Endothelial cell of umbilical vein (primary cell): ENCODE data around the gene MCC. TPM values are rescaled to one million over a fixed set of nuclear protein-coding genes. Genes with fewer than 3 reads are reported as not detected.

Experiments used
- BruUV-seq: library from RNA; stranded (reverse); fragments of 400-500 nt; replicated peaks from 2 replicates; lab custom pipeline; 2021; lab: Mats Ljungman, UMichigan
- CTCF ChIA-PET: fragments of 300-600, 350-600 bp; sonication (Branson Sonifier 250); formaldehyde crosslinking; loops from one replicate; lab custom pipeline; 2021; ENCODE audit warnings: antibody characterized with exemption, inconsistent platforms; lab: Charles Lee
- POLR2A ChIA-PET: fragments of 300-600, 350-600 bp; sonication (Branson Sonifier 250); formaldehyde crosslinking; loops from one replicate; lab custom pipeline; 2021; ENCODE audit warnings: antibody characterized with exemption, inconsistent platforms; lab: Charles Lee
- DNase-seq: peaks from one replicate; pipeline ENCODE4 v3.0.0-alpha.2; 2011; ENCODE audit warnings: low read depth, low spot score
- FAIRE-seq: peaks from 2 replicates; lab custom pipeline; 2011; peaks lifted over from hg19 to GRCh38; lab: Jason Lieb, UNC
- H2AFZ ChIP-seq: 2 replicates; pipeline ENCODE4 v1.6.0; 2012; ENCODE audit warnings: low read depth, low read length, control low read depth, inconsistent platforms
- H3K27ac ChIP-seq: 2 replicates; pipeline ENCODE4 v1.5.1; 2011; ENCODE audit warnings: low read depth, mild to moderate bottlenecking, control low read depth, low read length, moderate library complexity; ENCODE audit not compliant: insufficient read depth
- H3K27me3 ChIP-seq, 2 experiments: 2 replicates each; pipeline versions ENCODE4 v1.6.0 to v1.6.1; 2011; ENCODE audit warnings: low read length in 2 of 2, mixed read lengths in 1 of 2; ENCODE audit not compliant: control insufficient read depth in 2 of 2, insufficient read depth in 2 of 2
- H3K36me3 ChIP-seq, 2 experiments: 2 replicates in 1 of 2; 3 replicates in 1 of 2; pipeline ENCODE4 v1.5.1; 2011; ENCODE audit warnings: low read length in 2 of 2, mild to moderate bottlenecking in 1 of 2, moderate library complexity in 1 of 2; ENCODE audit not compliant: control insufficient read depth in 2 of 2, insufficient read depth in 2 of 2; ENCODE audit errors: extremely low read depth in 1 of 2
- H3K4me1 ChIP-seq: 3 replicates; pipeline ENCODE4 v1.5.1; 2011; ENCODE audit warnings: mild to moderate bottlenecking, low read length; ENCODE audit not compliant: control insufficient read depth, insufficient read depth; ENCODE audit errors: extremely low read depth
- H3K4me2 ChIP-seq: 2 replicates; pipeline ENCODE4 v1.6.1; 2011; ENCODE audit warnings: low read length, control low read depth, mixed read lengths; ENCODE audit not compliant: insufficient read depth
- H3K4me3 ChIP-seq, 3 experiments: fragments of 200-600 bp in 1 of 3; sonication (generic), shearing (Covaris generic) in 1 of 3; replicated peaks in 1 of 3; 2 replicates each; pipeline ENCODE4 v1.5.1; 2011 to 2016; ENCODE audit warnings: control low read depth in 3 of 3, low read length in 3 of 3, mild to moderate bottlenecking in 2 of 3, inconsistent platforms in 1 of 3, low read depth in 1 of 3, moderate library complexity in 1 of 3; ENCODE audit not compliant: insufficient read depth in 1 of 3
- H3K79me2 ChIP-seq: 2 replicates; pipeline ENCODE4 v1.6.0; 2012; ENCODE audit warnings: low read length, inconsistent platforms; ENCODE audit not compliant: control insufficient read depth, insufficient read depth
- H3K9ac ChIP-seq: replicated peaks from 2 replicates; pipeline ENCODE3; 2011; ENCODE audit warnings: low read length, control low read depth; ENCODE audit not compliant: insufficient read depth; ENCODE audit errors: extremely low read depth
- H3K9me1 ChIP-seq: replicated peaks from 3 replicates; pipeline ENCODE4 v1.6.0; 2011; ENCODE audit warnings: mild to moderate bottlenecking, low read length; ENCODE audit not compliant: control insufficient read depth, insufficient read depth; ENCODE audit errors: extremely low read depth
- H3K9me3 ChIP-seq: replicated peaks from 2 replicates; pipeline ENCODE4 v1.5.1; 2012; ENCODE audit warnings: low read length, inconsistent platforms; ENCODE audit not compliant: control insufficient read depth, insufficient read depth
- H4K20me1 ChIP-seq: replicated peaks from 2 replicates; pipeline ENCODE3; 2011; ENCODE audit warnings: mild to moderate bottlenecking, low read length; ENCODE audit not compliant: control insufficient read depth, insufficient read depth; ENCODE audit errors: extremely low read depth
- EZH2 ChIP-seq: IDR thresholded peaks from 2 replicates; pipeline ENCODE4 v1.6.1; 2012; ENCODE audit warnings: borderline replicate concordance, low read depth, mild to moderate bottlenecking, moderate library complexity, low read length, inconsistent platforms; ENCODE audit not compliant: severe bottlenecking
- FOS ChIP-seq: IDR thresholded peaks from 2 replicates; pipeline ENCODE4 v1.6.1; 2011; ENCODE audit warnings: mild to moderate bottlenecking, low read length, moderate library complexity, borderline replicate concordance; ENCODE audit not compliant: insufficient read depth
- GATA2 ChIP-seq: IDR thresholded peaks from 2 replicates; pipeline ENCODE4 v1.7.0; 2011; ENCODE audit warnings: low read depth, mild to moderate bottlenecking, moderate library complexity, mixed read lengths, low read length; ENCODE audit not compliant: insufficient read length, insufficient read depth
- JUN ChIP-seq: IDR thresholded peaks from 2 replicates; pipeline ENCODE4 v1.6.1; 2011; ENCODE audit warnings: borderline replicate concordance, low read depth; ENCODE audit not compliant: insufficient read length, insufficient read depth
- MYC ChIP-seq: IDR thresholded peaks from one replicate; pipeline ENCODE4 v1.6.1; 2011; ENCODE audit warnings: mild to moderate bottlenecking, low read depth, low read length
- POLR2A ChIP-seq: IDR thresholded peaks from 2 replicates; pipeline ENCODE4 v1.6.1; 2012; ENCODE audit warnings: low read depth, mild to moderate bottlenecking, control low read depth, low read length
- POLR2AphosphoS5 ChIP-seq: IDR thresholded peaks from 2 replicates; pipeline ENCODE4 v1.6.1; 2012; ENCODE audit warnings: low read depth, mild to moderate bottlenecking, control low read depth, low read length, moderate library complexity; ENCODE audit not compliant: insufficient read depth
- dilution Hi-C: fragments of 300-500 bp; cut with MboI; formaldehyde crosslinking; loops from one replicate; pipeline ENCODE4 v1.15.0; 2019; ENCODE audit warnings: low sequenced_read_pairs; ENCODE audit not compliant: extremely low pct_ligation_motif_present
- intact Hi-C: fragments of 100-400 bp; cut with micrococcal nuclease; formaldehyde crosslinking; loops from one replicate; pipeline ENCODE4 v1.10.0; 2022
- polyA plus RNA-seq, 4 experiments: library from polyadenylated mRNA; depleted of rRNA in 3 of 4; stranded (reverse) in 3 of 4; unstranded in 1 of 4; fragments of >200 nt; gene quantifications; 2 replicates each; pipeline versions ENCODE4 v1.2.1 to v1.2.3, GENCODE V29; 2011 to 2012; ENCODE audit warnings: missing spikeins in 1 of 4
- total RNA-seq: library from RNA; stranded (reverse); gene quantifications from 2 replicates; pipeline ENCODE4 v1.2.3, GENCODE V29; 2021
- TF ChIP-seq, protein P1 (sequence below): IDR thresholded peaks from 2 replicates; pipeline ENCODE4 v1.6.1; 2011; ENCODE audit not compliant: insufficient read depth, insufficient read length
- TF ChIP-seq, protein P2 (sequence below), 2 donors: IDR thresholded peaks; 1 replicate in 1 of 2; 2 replicates in 1 of 2; pipeline ENCODE4 v1.5.1; 2011; ENCODE audit warnings: low read length in 2 of 2, mild to moderate bottlenecking in 2 of 2, moderate library complexity in 2 of 2, control low read depth in 1 of 2, inconsistent platforms in 1 of 2, low read depth in 1 of 2; ENCODE audit not compliant: insufficient read depth in 1 of 2; ENCODE audit errors: extremely low read depth in 1 of 2

MCC gene
- total and polyA plus RNA-seq, 2 donors (not counting 3 experiments of a cell fraction or from before 2014, with no cell fraction given) = 6.9 to 27.5 TPM

DNA sequence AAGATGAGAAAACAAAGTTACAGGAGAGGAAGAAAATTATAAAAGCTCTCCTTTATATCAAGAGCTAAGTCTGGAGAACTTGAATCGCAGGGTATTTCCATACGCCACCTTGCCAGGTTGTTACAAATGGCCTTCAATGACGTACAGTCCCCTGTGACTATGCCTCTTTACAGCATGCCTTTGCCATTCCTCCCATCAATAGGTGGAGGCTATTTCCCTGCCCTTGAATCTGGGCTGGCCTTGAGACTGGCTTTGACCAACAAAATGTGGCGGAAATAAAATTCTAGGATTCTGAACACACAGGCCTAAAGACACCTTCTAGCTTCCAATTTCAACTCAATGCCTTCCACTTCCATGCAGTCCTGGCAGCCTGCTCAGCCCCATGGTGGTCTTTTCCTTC lies 99.1 kb downstream of the MCC start:
- DNase-seq = no peak
- dilution Hi-C loops = no loop called here
- no peaks in the 10 kb centered on the region for H3K9me3 ChIP-seq
- no peak overlapping the region for H3K9ac ChIP-seq
- H3K36me3 ChIP-seq = no peaks in the 10 kb centered on the region
- ChIA-PET POLR2A (no interaction called here), CTCF (interaction anchor here (1.0 to 2.0 kb wide), 2 partner anchors 10 to 393 kb away, joined by 3 to 11 read pairs; no protein-coding TSS in a partner anchor)
- no peak overlapping the region for H3K4me2 ChIP-seq
- no peaks in the 10 kb centered on the region for H3K9me1 ChIP-seq
- no peaks in the 10 kb centered on the region for H3K79me2 ChIP-seq
- BruUV-seq = no TSS peak
- H3K27ac ChIP-seq = no peak overlapping the region
- FAIRE-seq = no peak
- intact Hi-C loops = no loop called here
- TF ChIP-seq, protein P1, sequence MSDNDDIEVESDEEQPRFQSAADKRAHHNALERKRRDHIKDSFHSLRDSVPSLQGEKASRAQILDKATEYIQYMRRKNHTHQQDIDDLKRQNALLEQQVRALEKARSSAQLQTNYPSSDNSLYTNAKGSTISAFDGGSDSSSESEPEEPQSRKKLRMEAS = no peak
- TF ChIP-seq MYC (no peak), POLR2AphosphoS5 (no peak), EZH2 (no peak), GATA2 (no peak), JUN (no peak)
- no peaks in the 10 kb centered on the region for H4K20me1 ChIP-seq
- H3K4me3 ChIP-seq = no peak overlapping the region
- H3K4me1 ChIP-seq = no peaks in the 10 kb centered on the region
- H2AFZ ChIP-seq = no peak overlapping the region
- H3K27me3 ChIP-seq = no peaks in the 10 kb centered on the region

DNA sequence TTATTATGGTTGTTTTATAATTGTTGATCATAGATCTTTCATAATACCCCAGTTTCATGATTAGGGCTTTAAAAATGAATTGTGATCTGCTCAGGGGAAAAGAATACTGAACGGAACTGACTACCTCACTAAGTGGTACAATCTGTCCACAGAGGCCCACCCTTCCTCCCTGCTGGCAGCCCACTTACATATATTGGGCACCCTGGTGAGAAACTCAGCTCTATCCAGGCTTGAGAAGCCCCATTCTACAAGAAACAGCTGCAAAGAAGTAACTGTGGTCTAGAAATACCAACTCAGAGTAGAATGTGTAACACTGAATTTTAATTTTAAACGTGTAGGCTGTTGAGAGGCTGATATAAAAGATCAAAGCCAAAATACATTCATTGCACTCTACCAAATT lies 100.4 kb downstream of the MCC start:
- no peaks in the 10 kb centered on the region for H3K36me3 ChIP-seq
- no peak overlapping the region for H3K9ac ChIP-seq
- no peaks in the 10 kb centered on the region for H3K9me3 ChIP-seq
- no TSS peak for BruUV-seq
- dilution Hi-C loops = no loop called here
- no peak overlapping the region for H3K4me2 ChIP-seq
- FAIRE-seq (no peak), DNase-seq (no peak)
- ChIA-PET CTCF (interaction anchor here (0.9 to 2.0 kb wide), 2 partner anchors 9 to 123 kb away, joined by 4 to 11 read pairs; no protein-coding TSS in a partner anchor), POLR2A (no interaction called here)
- H3K27ac ChIP-seq = no peak overlapping the region
- no peak overlapping the region for H3K4me3 ChIP-seq
- intact Hi-C loops = no loop called here
- no peak overlapping the region for H2AFZ ChIP-seq
- H3K27me3 ChIP-seq = no peaks in the 10 kb centered on the region
- no peaks in the 10 kb centered on the region for H3K79me2 ChIP-seq
- TF ChIP-seq, protein P1 = no peak
- TF ChIP-seq MYC = no peak
- TF ChIP-seq EZH2 = no peak
- no peak for TF ChIP-seq JUN
- TF ChIP-seq GATA2 = no peak
- TF ChIP-seq POLR2A = no peak
- no peak for TF ChIP-seq FOS
- TF ChIP-seq, protein P2, sequence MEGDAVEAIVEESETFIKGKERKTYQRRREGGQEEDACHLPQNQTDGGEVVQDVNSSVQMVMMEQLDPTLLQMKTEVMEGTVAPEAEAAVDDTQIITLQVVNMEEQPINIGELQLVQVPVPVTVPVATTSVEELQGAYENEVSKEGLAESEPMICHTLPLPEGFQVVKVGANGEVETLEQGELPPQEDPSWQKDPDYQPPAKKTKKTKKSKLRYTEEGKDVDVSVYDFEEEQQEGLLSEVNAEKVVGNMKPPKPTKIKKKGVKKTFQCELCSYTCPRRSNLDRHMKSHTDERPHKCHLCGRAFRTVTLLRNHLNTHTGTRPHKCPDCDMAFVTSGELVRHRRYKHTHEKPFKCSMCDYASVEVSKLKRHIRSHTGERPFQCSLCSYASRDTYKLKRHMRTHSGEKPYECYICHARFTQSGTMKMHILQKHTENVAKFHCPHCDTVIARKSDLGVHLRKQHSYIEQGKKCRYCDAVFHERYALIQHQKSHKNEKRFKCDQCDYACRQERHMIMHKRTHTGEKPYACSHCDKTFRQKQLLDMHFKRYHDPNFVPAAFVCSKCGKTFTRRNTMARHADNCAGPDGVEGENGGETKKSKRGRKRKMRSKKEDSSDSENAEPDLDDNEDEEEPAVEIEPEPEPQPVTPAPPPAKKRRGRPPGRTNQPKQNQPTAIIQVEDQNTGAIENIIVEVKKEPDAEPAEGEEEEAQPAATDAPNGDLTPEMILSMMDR (IDR thresholded peaks at IDR 0.05; ENCODE audit: extremely low read depth in 1 of 2, insufficient read depth in 1 of 2, low read depth in 1 of 2, low read length in 2 of 2) = no peak
- no peak for TF ChIP-seq POLR2AphosphoS5
- H4K20me1 ChIP-seq = no peaks in the 10 kb centered on the region
- H3K9me1 ChIP-seq = no peaks in the 10 kb centered on the region
- H3K4me1 ChIP-seq = peaks cover 5% of the 10 kb centered on the region
